Measurements from ENCODE around the gene SENP2. TPM values are rescaled to one million over a fixed set of nuclear protein-coding genes. Genes with fewer than 3 reads are reported as not detected.

SENP2 gene
- total RNA-seq, 3 donors from 2014 or later, result 27.1 to 40.5 (median 28.4) TPM

DNA sequence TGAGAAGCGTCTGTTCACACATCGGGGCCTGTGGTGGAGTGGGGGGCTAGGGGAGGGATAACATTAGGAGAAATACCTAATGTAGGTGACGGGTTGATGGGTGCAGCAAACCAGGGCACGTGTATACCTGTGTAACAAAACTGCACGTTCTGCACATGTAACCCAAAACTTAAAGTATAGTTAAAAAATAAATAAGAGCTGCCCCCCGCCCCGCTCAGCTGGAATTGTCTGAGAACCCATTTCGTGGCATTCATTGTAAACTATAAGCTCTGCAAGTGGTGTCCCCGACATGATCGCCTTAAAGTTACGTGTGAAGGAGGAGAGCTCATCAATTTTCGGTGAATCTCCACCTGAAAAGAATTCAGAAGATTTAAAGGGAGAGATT is 26.4 kb upstream of the SENP2 start:
- intact Hi-C loops (cut with DNase I, micrococcal nuclease), result no loop called here
- no peak for DNase-seq

DNA sequence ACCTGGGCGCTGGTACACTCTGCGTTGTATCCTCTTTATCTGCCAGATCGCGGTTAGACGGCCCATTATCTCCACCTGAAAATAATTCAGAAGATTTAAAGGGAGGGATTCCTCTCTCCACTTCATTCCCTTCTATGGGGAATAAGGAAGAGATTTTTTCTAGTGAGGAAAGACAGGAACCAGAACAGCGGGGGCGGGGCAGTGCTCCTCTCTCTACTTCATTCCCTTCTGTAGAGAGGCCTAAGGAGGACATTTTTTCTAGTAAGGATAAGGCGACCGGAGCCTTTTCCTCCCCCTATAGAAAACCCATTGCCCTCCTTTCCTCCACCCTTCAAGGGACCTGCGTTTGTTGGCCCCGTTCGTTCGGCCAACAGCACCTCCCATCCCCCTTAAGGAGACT is 25.4 kb upstream of the SENP2 start:
- Histone ChIP-seq H3K4me1 (ENCODE audit: low read depth) (peaks cover 31% of the 10 kb centered on the region), H3K4me3 (no peak overlapping the region), H3K9me3 (no peaks in the 10 kb centered on the region), H3K36me3 (ENCODE audit: low read depth) (no peaks in the 10 kb centered on the region)
- intact Hi-C loops (cut with DNase I, micrococcal nuclease), result no loop called here
- TF ChIP-seq, protein P1, sequence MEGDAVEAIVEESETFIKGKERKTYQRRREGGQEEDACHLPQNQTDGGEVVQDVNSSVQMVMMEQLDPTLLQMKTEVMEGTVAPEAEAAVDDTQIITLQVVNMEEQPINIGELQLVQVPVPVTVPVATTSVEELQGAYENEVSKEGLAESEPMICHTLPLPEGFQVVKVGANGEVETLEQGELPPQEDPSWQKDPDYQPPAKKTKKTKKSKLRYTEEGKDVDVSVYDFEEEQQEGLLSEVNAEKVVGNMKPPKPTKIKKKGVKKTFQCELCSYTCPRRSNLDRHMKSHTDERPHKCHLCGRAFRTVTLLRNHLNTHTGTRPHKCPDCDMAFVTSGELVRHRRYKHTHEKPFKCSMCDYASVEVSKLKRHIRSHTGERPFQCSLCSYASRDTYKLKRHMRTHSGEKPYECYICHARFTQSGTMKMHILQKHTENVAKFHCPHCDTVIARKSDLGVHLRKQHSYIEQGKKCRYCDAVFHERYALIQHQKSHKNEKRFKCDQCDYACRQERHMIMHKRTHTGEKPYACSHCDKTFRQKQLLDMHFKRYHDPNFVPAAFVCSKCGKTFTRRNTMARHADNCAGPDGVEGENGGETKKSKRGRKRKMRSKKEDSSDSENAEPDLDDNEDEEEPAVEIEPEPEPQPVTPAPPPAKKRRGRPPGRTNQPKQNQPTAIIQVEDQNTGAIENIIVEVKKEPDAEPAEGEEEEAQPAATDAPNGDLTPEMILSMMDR (IDR thresholded peaks at IDR 0.05), result no peak
- DNase-seq (peak in 2 of 3 donors; percentile 66 to 72), ATAC-seq (no peak)

More for the DNA sequence above, 26.4 kb upstream of the SENP2 start:
- Histone ChIP-seq H3K4me1 (ENCODE audit: low read depth) (peaks cover 39% of the 10 kb centered on the region), H3K9me3 (no peaks in the 10 kb centered on the region), H3K4me3 (no peak overlapping the region), H3K36me3 (ENCODE audit: low read depth) (no peaks in the 10 kb centered on the region)
- ATAC-seq, result no peak
- TF ChIP-seq, protein P1 (IDR thresholded peaks at IDR 0.05), result no peak

DNA sequence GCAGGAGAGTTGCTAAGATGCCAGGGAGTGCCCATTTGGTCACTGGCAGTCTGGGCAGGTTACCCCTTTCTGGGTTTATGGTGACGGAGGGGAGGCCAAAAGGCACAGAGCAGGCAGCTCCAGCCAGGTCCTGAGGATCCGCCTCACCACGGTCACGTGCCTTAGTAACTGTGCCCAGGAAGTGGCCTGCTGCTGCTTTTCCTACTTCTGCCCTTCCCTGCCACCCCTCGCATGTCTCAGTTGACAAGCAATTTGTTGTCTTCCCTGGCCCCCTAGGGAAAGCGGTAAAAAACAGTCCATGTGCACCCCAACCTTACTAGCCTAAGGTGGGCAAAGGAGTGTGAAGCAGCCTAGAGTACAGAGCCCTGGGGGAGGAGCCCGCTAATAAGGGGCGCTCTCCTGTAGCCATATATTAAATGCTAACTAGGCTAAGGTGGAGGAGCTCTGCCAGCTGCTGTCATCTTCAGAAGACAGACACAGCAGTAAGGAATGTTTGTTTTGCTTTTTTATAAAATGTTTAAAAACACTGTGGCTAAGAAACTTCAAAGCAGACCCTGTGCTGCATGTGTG is 24.6 kb upstream of the SENP2 start:
- Histone ChIP-seq H3K4me1 (ENCODE audit: low read depth) (peaks cover 25% of the 10 kb centered on the region), H3K4me3 (no peak overlapping the region), H3K36me3 (ENCODE audit: low read depth) (no peaks in the 10 kb centered on the region), H3K9me3 (no peaks in the 10 kb centered on the region)
- intact Hi-C loops (cut with DNase I, micrococcal nuclease), result no loop called here
- ATAC-seq (peak; percentile 47), DNase-seq (peak; percentile 73 to 76 (median 75))
- TF ChIP-seq, protein P1 (IDR thresholded peaks at IDR 0.05), result no peak

- intact Hi-C loops (cut with DNase I, micrococcal nuclease), result no loop called here
These were observed 24.1 kb upstream of the SENP2 start for GRCh38 chr3:185561958-185562357.

DNA sequence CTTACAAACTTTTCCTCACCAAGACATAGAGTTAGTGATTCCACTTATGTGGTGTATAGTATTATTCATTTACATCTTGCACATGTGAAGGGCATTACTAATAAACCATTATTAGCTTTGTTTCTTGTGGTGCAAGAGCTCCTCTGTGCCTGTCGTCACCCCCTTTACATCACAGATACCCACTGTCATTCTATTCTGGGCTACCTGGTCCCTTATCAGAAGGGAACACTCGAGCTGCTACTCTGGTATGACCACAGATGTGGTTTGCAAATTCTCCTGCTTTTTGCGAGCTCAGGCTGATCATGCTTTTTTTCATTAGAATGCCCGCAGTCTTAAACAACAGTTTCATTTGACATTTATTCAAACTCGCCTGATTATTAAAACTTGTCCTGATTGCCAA is 13.9 kb upstream of the SENP2 start:
- no peaks in the 10 kb centered on the region for H3K36me3 ChIP-seq (ENCODE audit: low read depth)
- peaks cover 16% of the 10 kb centered on the region for H3K9me3 ChIP-seq
- intact Hi-C loops (cut with DNase I, micrococcal nuclease), result no loop called here
- TF ChIP-seq, protein P1 (IDR thresholded peaks at IDR 0.05), result no peak
- H3K4me3 ChIP-seq, result no peak overlapping the region
- ATAC-seq (no peak), DNase-seq (no peak)
- H3K4me1 ChIP-seq (ENCODE audit: low read depth), result peaks cover 11% of the 10 kb centered on the region

More at GRCh38 chr3:185561958-185562357, 24.1 kb upstream of the SENP2 start:
- DNase-seq (no peak), ATAC-seq (peak; percentile 23)
- no peaks in the 10 kb centered on the region for H3K9me3 ChIP-seq
- TF ChIP-seq, protein P1 (IDR thresholded peaks at IDR 0.05), result no peak
- no peak overlapping the region for H3K4me3 ChIP-seq
- peaks cover 24% of the 10 kb centered on the region for H3K4me1 ChIP-seq (ENCODE audit: low read depth)
- H3K36me3 ChIP-seq (ENCODE audit: low read depth), result no peaks in the 10 kb centered on the region
